ENCODE data around the gene ZNF771. TPM values are rescaled to one million over a fixed set of nuclear protein-coding genes. Genes with fewer than 3 reads are reported as not detected.
A peak's percentile ranks its signal among the peaks of the same experiment; 100 is the strongest.
"Not testable (repeated sequence)": the region's sequence is repeated elsewhere in the genome, so short reads cannot be mapped to it uniquely, and the experiment has no call there.

The ZNF771 gene
- total RNA-seq, 1 donor from 2014 or later: 16.3 TPM

- TF ChIP-seq CTCF (IDR thresholded peaks at IDR 0.05; ENCODE audit: unreplicated experiment): peak; percentile 41
- Mint-ChIP-seq H3K9me3 (ENCODE audit: unreplicated experiment) (no peaks in the 10 kb centered on the region), H3K4me3 (ENCODE audit: unreplicated experiment) (peak within 1 kb of the TSS; percentile 97), H3K36me3 (ENCODE audit: low read depth, unreplicated experiment) (peaks cover 13% of the 10 kb centered on the region), H3K27ac (ENCODE audit: unreplicated experiment) (peak within 1 kb of the TSS; percentile 99), H3K4me1 (ENCODE audit: unreplicated experiment) (peaks cover 32% of the 10 kb centered on the region), H3K27me3 (ENCODE audit: unreplicated experiment) (peaks cover 21% of the 10 kb centered on the region)
- peak; percentile 80 for DNase-seq (ENCODE audit: low spot score)
Observed at GRCh38 chr16:30395155-30395991, 12.0 kb upstream of the ZNF771 start, which contains the start of gene ZNF48. Gene ZNF48 (plus strand): TSS chr16:30395420. CDS start chr16:30395795, 375 bp downstream.

GRCh38 chr16:30395992-30396585 lies 11.3 kb upstream of the ZNF771 start:
- peak overlapping the region; percentile 90 for H3K27ac Mint-ChIP-seq (ENCODE audit: unreplicated experiment)
- no peak for TF ChIP-seq CTCF (IDR thresholded peaks at IDR 0.05; ENCODE audit: unreplicated experiment)
- H3K4me3 Mint-ChIP-seq (ENCODE audit: unreplicated experiment): peak overlapping the region; percentile 97
- H3K27me3 Mint-ChIP-seq (ENCODE audit: unreplicated experiment): peaks cover 21% of the 10 kb centered on the region
- H3K4me1 Mint-ChIP-seq (ENCODE audit: unreplicated experiment): peaks cover 32% of the 10 kb centered on the region
- DNase-seq (ENCODE audit: low spot score): no peak
- H3K36me3 Mint-ChIP-seq (ENCODE audit: low read depth, unreplicated experiment): peaks cover 13% of the 10 kb centered on the region
- no peaks in the 10 kb centered on the region for H3K9me3 Mint-ChIP-seq (ENCODE audit: unreplicated experiment)

- Mint-ChIP-seq H3K27me3 (ENCODE audit: unreplicated experiment) (peaks cover 21% of the 10 kb centered on the region), H3K4me1 (ENCODE audit: unreplicated experiment) (peaks cover 34% of the 10 kb centered on the region), H3K27ac (ENCODE audit: unreplicated experiment) (peak overlapping the region; percentile 65), H3K36me3 (ENCODE audit: low read depth, unreplicated experiment) (peaks cover 13% of the 10 kb centered on the region), H3K4me3 (ENCODE audit: unreplicated experiment) (peak overlapping the region; percentile 97)
- DNase-seq (ENCODE audit: low spot score); H3K9me3 Mint-ChIP-seq (ENCODE audit: unreplicated experiment): not testable (repeated sequence)
Observed at GRCh38 chr16:30396627-30397026, 10.8 kb upstream of the ZNF771 start.

- Mint-ChIP-seq H3K4me1 (ENCODE audit: unreplicated experiment) (peaks cover 37% of the 10 kb centered on the region), H3K27ac (ENCODE audit: unreplicated experiment) (peak overlapping the region; percentile 65), H3K36me3 (ENCODE audit: low read depth, unreplicated experiment) (peaks cover 13% of the 10 kb centered on the region), H3K27me3 (ENCODE audit: unreplicated experiment) (peaks cover 21% of the 10 kb centered on the region), H3K4me3 (ENCODE audit: unreplicated experiment) (peak overlapping the region; percentile 68), H3K9me3 (ENCODE audit: unreplicated experiment) (no peaks in the 10 kb centered on the region)
- no peak for DNase-seq (ENCODE audit: low spot score)
- TF ChIP-seq CTCF (IDR thresholded peaks at IDR 0.05; ENCODE audit: unreplicated experiment): no peak
Observed at GRCh38 chr16:30397056-30397455, 10.3 kb upstream of the ZNF771 start.

- peaks cover 13% of the 10 kb centered on the region for H3K36me3 Mint-ChIP-seq (ENCODE audit: low read depth, unreplicated experiment)
- H3K4me1 Mint-ChIP-seq (ENCODE audit: unreplicated experiment): peaks cover 37% of the 10 kb centered on the region
- DNase-seq (ENCODE audit: low spot score): no peak
- H3K27me3 Mint-ChIP-seq (ENCODE audit: unreplicated experiment): peaks cover 21% of the 10 kb centered on the region
- H3K9me3 Mint-ChIP-seq (ENCODE audit: unreplicated experiment): no peaks in the 10 kb centered on the region
- H3K4me3 Mint-ChIP-seq (ENCODE audit: unreplicated experiment): no peak overlapping the region
- no peak for TF ChIP-seq CTCF (IDR thresholded peaks at IDR 0.05; ENCODE audit: unreplicated experiment)
- H3K27ac Mint-ChIP-seq (ENCODE audit: unreplicated experiment): no peak overlapping the region
Observed at GRCh38 chr16:30397776-30398660, 9.4 kb upstream of the ZNF771 start.
